H9 (cell line): ENCODE measurements around the gene F10. TPM values are rescaled to one million over a fixed set of nuclear protein-coding genes. Genes with fewer than 3 reads are reported as not detected.
A peak's percentile ranks its signal among the peaks of the same experiment; 100 is the strongest.

Experiments
- DNase-seq: peaks from one replicate; pipeline ENCODE4 v3.0.0-alpha.2; 2017
- H2AFZ ChIP-seq: one replicate; pipeline ENCODE4 v1.6.1; 2013; ENCODE audit warnings: mild to moderate bottlenecking, low read length, control low read depth, moderate library complexity
- H2AK5ac ChIP-seq: 2 replicates; pipeline ENCODE4 v1.6.1; 2013; ENCODE audit warnings: low read length, control low read depth, mixed read lengths; ENCODE audit not compliant: insufficient read length
- H2BK120ac ChIP-seq: one replicate; pipeline ENCODE4 v1.6.1; 2013; ENCODE audit warnings: low read depth, mild to moderate bottlenecking, low read length, control low read depth, inconsistent platforms; ENCODE audit not compliant: poor library complexity, severe bottlenecking
- H2BK12ac ChIP-seq: 2 replicates; pipeline ENCODE4 v1.6.1; 2013; ENCODE audit warnings: low read length, control low read depth, mixed read lengths, low read depth; ENCODE audit not compliant: insufficient read length
- H2BK15ac ChIP-seq: 2 replicates; pipeline ENCODE4 v1.6.1; 2013; ENCODE audit warnings: low read depth, low read length, control low read depth
- H2BK20ac ChIP-seq: one replicate; pipeline ENCODE4 v1.6.1; 2013; ENCODE audit warnings: low read depth, mild to moderate bottlenecking, low read length, control low read depth, inconsistent platforms; ENCODE audit not compliant: poor library complexity, severe bottlenecking
- H2BK5ac ChIP-seq: 2 replicates; pipeline ENCODE4 v1.6.1; 2013; ENCODE audit warnings: low read length, control low read depth, mixed read lengths; ENCODE audit not compliant: insufficient read length
- H3K14ac ChIP-seq: 2 replicates; pipeline ENCODE4 v1.6.1; 2013; ENCODE audit warnings: low read length, control low read depth; ENCODE audit not compliant: insufficient read depth
- H3K18ac ChIP-seq: 2 replicates; pipeline ENCODE4 v1.6.1; 2013; ENCODE audit warnings: low read depth, mild to moderate bottlenecking, mixed read lengths, low read length, control low read depth; ENCODE audit not compliant: insufficient read length
- H3K23ac ChIP-seq: 2 replicates; pipeline ENCODE4 v1.6.1; 2013; ENCODE audit warnings: low read length, control low read depth, mixed read lengths, low read depth; ENCODE audit not compliant: insufficient read length
- H3K23me2 ChIP-seq: 2 replicates; pipeline ENCODE4 v1.6.1; 2013; ENCODE audit warnings: low read depth, mild to moderate bottlenecking, mixed read lengths, low read length, control low read depth; ENCODE audit not compliant: insufficient read length, poor library complexity, severe bottlenecking
- H3K27ac ChIP-seq: 2 replicates; pipeline ENCODE4 v1.5.1; 2013; ENCODE audit warnings: low read length, control low read depth, mixed read lengths, low read depth; ENCODE audit not compliant: insufficient read length
- H3K27me3 ChIP-seq: 2 replicates; pipeline ENCODE4 v1.6.1; 2013; ENCODE audit warnings: low read length, control low read depth, inconsistent platforms; ENCODE audit not compliant: insufficient read depth
- H3K4ac ChIP-seq: 2 replicates; pipeline ENCODE4 v1.6.1; 2013; ENCODE audit warnings: low read depth, mild to moderate bottlenecking, control low read depth, inconsistent platforms, low read length, moderate library complexity
- H3K4me1 ChIP-seq: 2 replicates; pipeline ENCODE4 v1.6.1; 2013; ENCODE audit warnings: low read length, control low read depth, inconsistent platforms; ENCODE audit not compliant: insufficient read depth
- H3K4me2 ChIP-seq: 2 replicates; pipeline ENCODE4 v1.6.1; 2013; ENCODE audit warnings: low read length, control low read depth, mixed read lengths; ENCODE audit not compliant: insufficient read length, insufficient read depth
- H3K56ac ChIP-seq: 2 replicates; pipeline ENCODE4 v1.6.1; 2013; ENCODE audit warnings: low read depth, mild to moderate bottlenecking, mixed read lengths, low read length, control low read depth; ENCODE audit not compliant: insufficient read length
- H3K79me1 ChIP-seq: 2 replicates; pipeline ENCODE4 v1.6.1; 2013; ENCODE audit warnings: low read depth, mild to moderate bottlenecking, moderate library complexity, low read length, control low read depth, inconsistent platforms; ENCODE audit not compliant: insufficient read depth, poor library complexity, severe bottlenecking
- H3K79me2 ChIP-seq: 2 replicates; pipeline ENCODE4 v1.6.1; 2013; ENCODE audit warnings: low read length, control low read depth, inconsistent platforms; ENCODE audit not compliant: insufficient read depth
- H3K9ac ChIP-seq: 2 replicates; pipeline ENCODE4 v1.6.1; 2013; ENCODE audit warnings: low read length, control low read depth, mixed read lengths; ENCODE audit not compliant: insufficient read length; ENCODE audit errors: extremely low read depth
- H3K9me3 ChIP-seq: one replicate; pipeline ENCODE4 v1.6.1; 2013; ENCODE audit warnings: low read depth, low read length, inconsistent platforms; ENCODE audit not compliant: control insufficient read depth
- H3T11ph ChIP-seq: one replicate; pipeline ENCODE4 v1.6.1; 2013; ENCODE audit warnings: mild to moderate bottlenecking, low read length, control low read depth, inconsistent platforms
- H4K20me1 ChIP-seq: one replicate; pipeline ENCODE4 v1.6.1; 2013; ENCODE audit not compliant: control insufficient read depth, insufficient read length, insufficient read depth
- H4K5ac ChIP-seq: 2 replicates; pipeline ENCODE4 v1.6.1; 2013; ENCODE audit warnings: low read depth, mild to moderate bottlenecking, mixed read lengths, low read length, control low read depth; ENCODE audit not compliant: insufficient read length
- H4K8ac ChIP-seq: replicated peaks from 2 replicates; pipeline ENCODE4 v1.6.1; 2013; ENCODE audit warnings: low read length, control low read depth, mixed read lengths, low read depth; ENCODE audit not compliant: insufficient read length
- H4K91ac ChIP-seq: 2 replicates; pipeline ENCODE4 v1.6.1; 2013; ENCODE audit warnings: low read depth, mild to moderate bottlenecking, moderate library complexity, mixed read lengths, low read length, control low read depth; ENCODE audit not compliant: insufficient read length
- H3K27ac Mint-ChIP-seq, 3 experiments: 2 replicates in 2 of 3; 3 replicates in 1 of 3; pipeline ENCODE4 v1.8.0; 2020 to 2021; ENCODE audit warnings: mixed read lengths in 3 of 3, mild to moderate bottlenecking in 1 of 3, moderate library complexity in 1 of 3
- H3K27me3 Mint-ChIP-seq: 2 replicates; pipeline ENCODE4 v1.8.0; 2021; ENCODE audit warnings: low read depth, mild to moderate bottlenecking, moderate library complexity, mixed read lengths
- H3K36me3 Mint-ChIP-seq, 3 experiments: 2 replicates in 2 of 3; 3 replicates in 1 of 3; pipeline ENCODE4 v1.8.0; 2020 to 2021; ENCODE audit warnings: low read depth in 3 of 3, mixed read lengths in 3 of 3; ENCODE audit not compliant: insufficient read depth in 1 of 3
- H3K4me1 Mint-ChIP-seq, 2 experiments: 2 replicates each; pipeline ENCODE4 v1.8.0; 2020; ENCODE audit warnings: mixed read lengths in 2 of 2
- H3K4me3 Mint-ChIP-seq, 2 experiments: 2 replicates in 1 of 2; 3 replicates in 1 of 2; pipeline ENCODE4 v1.8.0; 2020 to 2021; ENCODE audit warnings: mild to moderate bottlenecking in 2 of 2, mixed read lengths in 2 of 2, moderate library complexity in 1 of 2
- H3K9me3 Mint-ChIP-seq, 2 experiments: 2 replicates in 1 of 2; 3 replicates in 1 of 2; pipeline ENCODE4 v1.8.0; 2020; ENCODE audit warnings: mild to moderate bottlenecking in 2 of 2, mixed read lengths in 2 of 2, moderate library complexity in 1 of 2
- WGBS: extraction: QIAGEN DNeasy Blood & Tissue Kit; methylation state at CpG from one replicate; pipeline ENCODE4 v1.1.7; 2013; ENCODE audit warnings: missing lambda C conversion rate, low lambda C conversion rate, mixed read lengths; ENCODE audit not compliant: insufficient read length; ENCODE audit errors: extremely low coverage; 5-methylcytosine and 5-hydroxymethylcytosine counted together
- total RNA-seq: library from RNA; stranded (reverse); gene quantifications from 2 replicates; pipeline ENCODE4 v1.2.1, GENCODE V29; 2021
- TF ChIP-seq, protein P1 (sequence below): fragments of 200-600 bp; sonication (generic); conservative IDR thresholded peaks from 3 replicates; pipeline ENCODE4 v1.8.0; 2021; ENCODE audit warnings: antibody characterized with exemption, mild to moderate bottlenecking

F10 gene
- total RNA-seq, 1 experiment from 2014 or later = 1.7 TPM

- H3K79me1 ChIP-seq = no peaks in the 10 kb centered on the region
- no peak overlapping the region for H3K18ac ChIP-seq
- no peak overlapping the region for H2BK120ac ChIP-seq
- H4K5ac ChIP-seq = no peak overlapping the region
- no peak overlapping the region for H3T11ph ChIP-seq
- H4K91ac ChIP-seq = no peak overlapping the region
- H4K20me1 ChIP-seq = no peaks in the 10 kb centered on the region
- WGBS = no CpG with 5 or more reads among the region's 5 CpGs
- no peak overlapping the region for H2BK15ac ChIP-seq
- H3K9me3 ChIP-seq = no peaks in the 10 kb centered on the region
- H3K23ac ChIP-seq = no peak overlapping the region
- Mint-ChIP-seq H3K4me1 (peaks cover 12 to 18% of the 10 kb centered on the region in 2 experiments), H3K36me3 (peaks cover 17 to 59% (median 34%) of the 10 kb centered on the region in 3 experiments; a peak in 5 of 7 replicates), H3K9me3 (no peaks in the 10 kb centered on the region), H3K27me3 (no peaks in the 10 kb centered on the region), H3K4me3 (no peak overlapping the region), H3K27ac (peak overlapping the region in 2 of 3 experiments; percentile 36 to 89; a peak in 4 of 7 replicates)
- H2BK20ac ChIP-seq = no peak overlapping the region
- H3K9ac ChIP-seq = no peak overlapping the region
- H3K4ac ChIP-seq = no peak overlapping the region
- no peak overlapping the region for H2AFZ ChIP-seq
- no peak overlapping the region for H3K56ac ChIP-seq
- no peak overlapping the region for H2BK12ac ChIP-seq
- H3K79me2 ChIP-seq = no peaks in the 10 kb centered on the region
- H3K14ac ChIP-seq = no peak overlapping the region
- no peaks in the 10 kb centered on the region for H3K27me3 ChIP-seq
- TF ChIP-seq, protein P1, sequence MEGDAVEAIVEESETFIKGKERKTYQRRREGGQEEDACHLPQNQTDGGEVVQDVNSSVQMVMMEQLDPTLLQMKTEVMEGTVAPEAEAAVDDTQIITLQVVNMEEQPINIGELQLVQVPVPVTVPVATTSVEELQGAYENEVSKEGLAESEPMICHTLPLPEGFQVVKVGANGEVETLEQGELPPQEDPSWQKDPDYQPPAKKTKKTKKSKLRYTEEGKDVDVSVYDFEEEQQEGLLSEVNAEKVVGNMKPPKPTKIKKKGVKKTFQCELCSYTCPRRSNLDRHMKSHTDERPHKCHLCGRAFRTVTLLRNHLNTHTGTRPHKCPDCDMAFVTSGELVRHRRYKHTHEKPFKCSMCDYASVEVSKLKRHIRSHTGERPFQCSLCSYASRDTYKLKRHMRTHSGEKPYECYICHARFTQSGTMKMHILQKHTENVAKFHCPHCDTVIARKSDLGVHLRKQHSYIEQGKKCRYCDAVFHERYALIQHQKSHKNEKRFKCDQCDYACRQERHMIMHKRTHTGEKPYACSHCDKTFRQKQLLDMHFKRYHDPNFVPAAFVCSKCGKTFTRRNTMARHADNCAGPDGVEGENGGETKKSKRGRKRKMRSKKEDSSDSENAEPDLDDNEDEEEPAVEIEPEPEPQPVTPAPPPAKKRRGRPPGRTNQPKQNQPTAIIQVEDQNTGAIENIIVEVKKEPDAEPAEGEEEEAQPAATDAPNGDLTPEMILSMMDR = no peak
- H4K8ac ChIP-seq = no peak overlapping the region
- no peak overlapping the region for H2BK5ac ChIP-seq
- H3K27ac ChIP-seq = no peak overlapping the region
- H3K4me2 ChIP-seq = no peak overlapping the region
- no peak overlapping the region for H2AK5ac ChIP-seq
- DNase-seq = no peak
- H3K4me1 ChIP-seq = no peaks in the 10 kb centered on the region
- no peaks in the 10 kb centered on the region for H3K23me2 ChIP-seq
These were observed 47.9 kb downstream of the F10 start for GRCh38 chr13:113170511-113170910.
